DOHH2 (cell line): ENCODE results near the gene STX1B.

ENCODE experiments used
- EZH2phosphoT487 ChIP-seq: fragments of 200-600 bp; sonication (generic); IDR thresholded peaks from 2 replicates; pipeline ENCODE4 v1.6.1; 2017; ENCODE audit warnings: borderline replicate concordance, mild to moderate bottlenecking, antibody characterized with exemption, low read length, moderate library complexity, mixed read lengths
- TF ChIP-seq, protein P1 (sequence below): fragments of 200-600 bp; sonication (generic); IDR thresholded peaks from one replicate; pipeline ENCODE4 v1.5.1; 2014; ENCODE audit warnings: antibody characterized with exemption, mild to moderate bottlenecking, low read depth, low read length; ENCODE audit not compliant: poor library complexity, severe bottlenecking

DNA sequence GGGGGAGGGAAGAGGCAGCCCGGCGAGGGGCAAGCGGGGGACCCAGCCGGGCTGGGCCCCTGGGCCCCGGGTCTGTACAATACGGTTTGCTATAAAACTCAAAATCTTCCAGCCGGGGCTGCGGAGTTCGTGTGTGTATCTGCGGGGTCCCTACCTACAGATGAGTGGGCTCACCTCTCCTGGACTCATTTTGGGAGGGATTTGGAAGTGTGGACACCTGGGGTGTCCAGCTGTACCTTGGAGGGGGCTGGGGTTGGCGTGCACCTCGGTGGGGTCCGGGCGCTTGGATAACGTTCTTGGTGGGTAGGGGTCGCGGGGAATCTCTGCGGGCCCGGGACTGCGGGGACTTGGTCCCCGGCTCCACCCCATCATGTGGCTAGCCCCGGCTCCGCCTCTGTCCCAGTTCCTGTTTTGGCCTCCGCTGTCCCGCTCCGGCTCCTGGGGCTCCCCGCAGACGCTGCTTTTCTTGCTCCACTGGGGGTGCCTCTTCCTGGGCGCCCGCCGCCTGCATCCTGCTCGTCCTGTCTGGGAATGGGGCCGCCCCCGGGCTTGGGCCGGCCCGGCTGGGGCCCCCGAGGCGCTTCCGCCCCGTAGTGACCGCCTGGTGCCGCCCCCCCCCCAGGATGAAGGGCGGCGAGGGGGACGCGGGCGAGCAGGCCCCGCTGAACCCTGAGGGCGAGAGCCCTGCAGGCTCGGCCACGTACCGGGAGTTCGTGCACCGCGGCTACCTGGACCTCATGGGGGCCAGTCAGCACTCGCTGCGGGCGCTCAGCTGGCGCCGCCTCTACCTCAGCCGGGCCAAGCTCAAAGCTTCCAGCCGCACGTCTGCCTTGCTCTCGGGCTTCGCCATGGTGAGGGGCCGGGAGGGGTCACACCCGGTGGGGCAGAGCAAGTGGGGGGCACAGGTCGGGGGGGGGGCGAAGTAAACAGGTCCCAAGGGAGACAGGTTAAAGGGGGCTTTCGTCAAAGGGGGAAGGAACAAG lies 61.5 kb downstream of the STX1B start, which contains the start of gene ORAI3:
- TF ChIP-seq, protein P1, sequence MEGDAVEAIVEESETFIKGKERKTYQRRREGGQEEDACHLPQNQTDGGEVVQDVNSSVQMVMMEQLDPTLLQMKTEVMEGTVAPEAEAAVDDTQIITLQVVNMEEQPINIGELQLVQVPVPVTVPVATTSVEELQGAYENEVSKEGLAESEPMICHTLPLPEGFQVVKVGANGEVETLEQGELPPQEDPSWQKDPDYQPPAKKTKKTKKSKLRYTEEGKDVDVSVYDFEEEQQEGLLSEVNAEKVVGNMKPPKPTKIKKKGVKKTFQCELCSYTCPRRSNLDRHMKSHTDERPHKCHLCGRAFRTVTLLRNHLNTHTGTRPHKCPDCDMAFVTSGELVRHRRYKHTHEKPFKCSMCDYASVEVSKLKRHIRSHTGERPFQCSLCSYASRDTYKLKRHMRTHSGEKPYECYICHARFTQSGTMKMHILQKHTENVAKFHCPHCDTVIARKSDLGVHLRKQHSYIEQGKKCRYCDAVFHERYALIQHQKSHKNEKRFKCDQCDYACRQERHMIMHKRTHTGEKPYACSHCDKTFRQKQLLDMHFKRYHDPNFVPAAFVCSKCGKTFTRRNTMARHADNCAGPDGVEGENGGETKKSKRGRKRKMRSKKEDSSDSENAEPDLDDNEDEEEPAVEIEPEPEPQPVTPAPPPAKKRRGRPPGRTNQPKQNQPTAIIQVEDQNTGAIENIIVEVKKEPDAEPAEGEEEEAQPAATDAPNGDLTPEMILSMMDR: no peak
- no peak for TF ChIP-seq EZH2phosphoT487
